ENCODE data around the gene PUDP. TPM values are rescaled to one million over a fixed set of nuclear protein-coding genes. Genes with fewer than 3 reads are reported as not detected.
"Not testable (repeated sequence)": the region's sequence is repeated elsewhere in the genome, so short reads cannot be mapped to it uniquely, and the experiment has no call there.

The PUDP gene
- total RNA-seq, 2 experiments from 2014 or later, result 22.0 to 24.4 TPM

- H3K9me3 Mint-ChIP-seq, DNase-seq, H3K4me3 Mint-ChIP-seq, H3K27me3 Mint-ChIP-seq, H3K36me3 Mint-ChIP-seq, H3K27ac Mint-ChIP-seq, H3K4me1 Mint-ChIP-seq: not testable (repeated sequence)
Observed at GRCh38 chrX:7022996-7023395, 125.0 kb downstream of the PUDP start.

GRCh38 chrX:7021991-7022390 is 126.0 kb downstream of the PUDP start:
- no peak for DNase-seq
- no peaks in the 10 kb centered on the region for H3K27me3 Mint-ChIP-seq
- H3K36me3 Mint-ChIP-seq, result peaks cover 5% of the 10 kb centered on the region

DNA sequence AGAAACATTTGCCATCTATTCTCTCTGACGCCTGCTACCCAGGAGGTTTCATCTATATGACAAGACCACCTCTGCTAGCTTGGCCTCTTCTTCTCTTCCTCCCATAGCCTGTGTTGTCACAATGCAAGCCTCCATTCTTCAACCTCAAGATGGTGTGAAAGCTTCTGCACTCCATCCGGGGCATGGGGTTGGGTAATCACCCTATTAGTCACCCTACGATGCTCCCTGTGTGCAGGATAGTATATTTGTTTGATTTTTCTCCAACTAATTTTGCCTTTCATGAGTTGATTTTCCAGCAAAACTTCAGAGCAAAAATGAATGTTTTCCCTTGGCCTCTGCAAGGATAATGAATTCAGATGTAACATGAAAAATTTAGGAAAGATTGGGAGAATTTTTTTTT is 128.4 kb downstream of the PUDP start:
- no peak overlapping the region for H3K4me3 Mint-ChIP-seq
- H3K4me1 Mint-ChIP-seq, result no peaks in the 10 kb centered on the region
- H3K27me3 Mint-ChIP-seq, result no peaks in the 10 kb centered on the region
- no peaks in the 10 kb centered on the region for H3K9me3 Mint-ChIP-seq
- no peak overlapping the region for H3K27ac Mint-ChIP-seq
- no peak for DNase-seq
- H3K36me3 Mint-ChIP-seq, result no peaks in the 10 kb centered on the region

More at GRCh38 chrX:7021991-7022390, 126.0 kb downstream of the PUDP start:
- Mint-ChIP-seq H3K4me3 (no peak overlapping the region), H3K27ac (no peak overlapping the region), H3K9me3 (no peaks in the 10 kb centered on the region), H3K4me1 (no peaks in the 10 kb centered on the region)

DNA sequence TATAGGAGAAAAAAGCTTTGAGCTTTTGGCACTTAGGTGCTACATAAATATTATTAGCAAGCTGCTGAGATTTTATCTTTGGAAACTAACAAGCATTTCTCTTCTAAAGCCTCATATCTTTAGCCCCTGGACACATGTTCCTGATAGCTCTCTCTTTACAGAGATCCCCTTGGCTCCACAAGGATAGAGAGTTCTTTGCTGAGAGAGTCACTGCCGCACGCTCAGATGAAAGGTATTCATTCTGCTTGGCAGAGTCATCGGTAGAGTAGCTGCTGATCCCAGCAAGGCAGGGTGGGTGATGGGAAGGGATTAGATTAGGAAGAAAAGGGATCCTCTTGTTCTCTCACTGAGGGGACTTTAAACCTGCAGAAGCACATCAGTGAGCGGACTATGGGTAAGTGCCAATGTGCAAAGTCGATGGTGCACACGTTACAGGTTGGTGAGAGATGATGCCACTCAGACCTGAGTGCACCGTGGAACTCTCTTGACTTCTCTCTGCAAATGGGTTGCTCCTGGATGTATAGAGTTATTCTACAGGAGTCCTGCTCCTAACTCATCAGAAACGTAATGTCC is 135.6 kb downstream of the PUDP start:
- DNase-seq, H3K36me3 Mint-ChIP-seq, H3K27ac Mint-ChIP-seq, H3K4me3 Mint-ChIP-seq, H3K9me3 Mint-ChIP-seq, H3K4me1 Mint-ChIP-seq, H3K27me3 Mint-ChIP-seq: not testable (repeated sequence)

GRCh38 chrX:7010897-7011296 is 137.1 kb downstream of the PUDP start:
- DNase-seq, H3K4me1 Mint-ChIP-seq, H3K36me3 Mint-ChIP-seq, H3K27me3 Mint-ChIP-seq, H3K27ac Mint-ChIP-seq, H3K4me3 Mint-ChIP-seq, H3K9me3 Mint-ChIP-seq: not testable (repeated sequence)

- not testable (repeated sequence) for DNase-seq, H3K36me3 Mint-ChIP-seq, H3K27ac Mint-ChIP-seq, H3K4me1 Mint-ChIP-seq, H3K9me3 Mint-ChIP-seq, H3K4me3 Mint-ChIP-seq, H3K27me3 Mint-ChIP-seq
Observed at GRCh38 chrX:7007328-7007727, 140.6 kb downstream of the PUDP start.

Other genes starting within 250 kb of the PUDP start
- gene STS, start 441 bp downstream of the PUDP start, total RNA-seq, result 1 to 10 TPM; 1.2 to 1.3 TPM